Stimulated activated CD4-positive, alpha-beta T cell treated with anti-CD3 and anti-CD28 coated beads, Interleukin-4, amount 100 ng/mL, for 48 hours (primary cell): Measurements from ENCODE around the gene TMEM154.
A peak's percentile ranks its signal among the peaks of the same experiment; 100 is the strongest.

Source experiments
- DNase-seq, 2 donors: peaks; one replicate each; pipeline ENCODE4 v3.0.0-alpha.2; 2020; ENCODE audit warnings: low read depth in 2 of 2

The TMEM154 gene, protein sequence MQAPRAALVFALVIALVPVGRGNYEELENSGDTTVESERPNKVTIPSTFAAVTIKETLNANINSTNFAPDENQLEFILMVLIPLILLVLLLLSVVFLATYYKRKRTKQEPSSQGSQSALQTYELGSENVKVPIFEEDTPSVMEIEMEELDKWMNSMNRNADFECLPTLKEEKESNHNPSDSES

GRCh38 chr4:152679414-152680281 lies at the start of gene TMEM154:
Gene TMEM154 (minus strand): TSS chr4:152679997. CDS start chr4:152679933, 64 bp downstream.
- DNase-seq: peak; percentile 34 to 37

- no peak for DNase-seq
These were observed 49.7 kb upstream of the TMEM154 start for GRCh38 chr4:152729466-152729865.

DNA sequence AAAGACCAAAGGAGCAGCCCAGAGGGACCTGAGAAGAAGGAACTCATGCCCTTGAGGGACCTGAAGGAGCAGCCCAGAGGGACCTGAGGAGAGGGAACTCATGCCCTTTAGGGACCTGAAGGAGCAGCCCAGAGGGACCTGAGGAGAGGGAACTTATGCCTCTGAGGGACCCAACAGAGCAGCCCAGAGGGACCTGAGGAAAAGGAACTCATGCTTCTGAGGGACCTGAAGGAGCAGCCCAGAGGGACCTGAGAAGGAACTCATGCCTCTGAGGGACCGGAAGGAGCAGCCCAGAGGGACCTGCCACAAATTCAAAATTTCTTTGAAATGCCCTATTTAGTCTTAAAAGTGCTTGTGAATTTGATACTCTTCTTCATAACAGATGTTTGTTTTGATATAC lies 48.5 kb upstream of the TMEM154 start:
- DNase-seq: no peak

DNA sequence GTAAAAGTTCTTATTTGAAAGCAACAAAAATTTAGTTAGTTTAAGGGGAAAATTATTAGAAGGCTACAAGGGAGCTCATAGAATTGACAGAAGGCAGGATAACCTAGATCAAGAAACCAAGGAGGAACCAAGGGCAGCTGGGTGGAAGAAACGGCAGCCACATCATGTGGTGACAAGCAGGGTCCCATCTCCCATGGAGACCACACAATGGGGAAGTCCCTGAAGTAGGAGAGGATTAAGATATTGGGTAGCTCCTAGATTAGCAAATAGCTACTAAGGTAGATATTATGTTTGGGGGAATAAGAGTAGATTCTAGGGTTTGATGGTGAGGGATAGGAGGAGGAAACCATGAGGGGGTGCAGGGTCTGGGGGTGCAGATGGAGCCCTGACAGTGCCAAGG lies 48.0 kb upstream of the TMEM154 start:
- no peak for DNase-seq

GRCh38 chr4:152724494-152724893 lies 44.7 kb upstream of the TMEM154 start:
- DNase-seq: no peak

GRCh38 chr4:152723236-152723635 lies 43.4 kb upstream of the TMEM154 start:
- DNase-seq: no peak

DNA sequence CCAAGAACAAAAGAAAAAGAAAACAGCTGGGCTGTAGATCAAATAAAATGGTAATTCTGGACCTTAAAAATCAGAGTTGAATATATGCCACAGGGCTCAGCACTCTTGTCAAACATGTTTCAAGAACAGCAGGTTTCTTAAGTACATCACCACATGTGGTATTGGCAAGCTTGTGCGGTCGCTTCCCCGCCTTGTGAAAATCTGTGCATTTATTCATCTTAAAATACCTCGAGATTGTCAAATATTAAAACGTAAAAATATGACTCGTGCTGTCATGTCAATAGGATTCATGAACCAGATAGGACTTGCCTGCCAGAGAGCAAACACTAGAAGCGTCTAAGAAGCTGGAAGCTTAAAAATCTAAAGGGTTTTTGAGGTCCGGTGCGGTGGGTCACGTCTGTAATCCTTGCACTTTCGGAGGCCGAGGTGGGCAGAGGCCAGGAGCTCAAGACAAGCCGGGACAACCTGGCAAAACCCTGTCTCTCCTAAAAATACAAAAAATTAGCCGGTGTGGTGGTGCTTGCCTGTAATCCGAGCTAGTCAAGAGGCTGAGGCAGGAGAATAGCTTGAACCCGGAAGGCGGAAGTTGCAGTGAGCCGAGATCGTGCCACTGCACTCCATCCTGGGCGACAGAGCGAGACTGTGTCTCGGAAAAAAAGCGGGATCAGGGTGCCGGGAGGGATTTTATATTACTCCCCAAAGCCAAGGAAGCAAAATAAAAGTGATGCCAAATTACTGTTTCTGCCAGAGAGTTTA lies 40.2 kb upstream of the TMEM154 start:
- DNase-seq: no peak

DNA sequence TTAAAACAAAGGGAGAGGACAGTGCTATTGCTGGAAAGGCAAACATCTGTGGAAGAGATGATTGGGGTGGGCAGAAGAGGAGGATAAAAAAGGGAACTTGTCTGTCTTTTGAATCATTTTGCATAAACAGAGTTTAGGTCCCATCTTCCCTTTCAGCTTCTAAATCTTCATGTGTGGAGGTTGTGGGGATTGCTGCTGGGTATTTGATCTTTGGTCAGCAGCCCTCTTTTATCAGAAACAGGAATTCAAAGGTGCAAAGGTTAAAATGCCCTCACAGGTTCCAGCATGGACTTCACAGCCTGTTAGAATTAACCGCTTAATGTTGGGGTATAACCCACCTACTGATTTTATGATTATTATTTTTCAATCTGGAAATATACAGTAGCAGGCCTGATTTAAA lies 39.5 kb upstream of the TMEM154 start:
- DNase-seq: no peak

- no peak for DNase-seq
These were observed 35.3 kb upstream of the TMEM154 start for GRCh38 chr4:152715076-152715475.

DNA sequence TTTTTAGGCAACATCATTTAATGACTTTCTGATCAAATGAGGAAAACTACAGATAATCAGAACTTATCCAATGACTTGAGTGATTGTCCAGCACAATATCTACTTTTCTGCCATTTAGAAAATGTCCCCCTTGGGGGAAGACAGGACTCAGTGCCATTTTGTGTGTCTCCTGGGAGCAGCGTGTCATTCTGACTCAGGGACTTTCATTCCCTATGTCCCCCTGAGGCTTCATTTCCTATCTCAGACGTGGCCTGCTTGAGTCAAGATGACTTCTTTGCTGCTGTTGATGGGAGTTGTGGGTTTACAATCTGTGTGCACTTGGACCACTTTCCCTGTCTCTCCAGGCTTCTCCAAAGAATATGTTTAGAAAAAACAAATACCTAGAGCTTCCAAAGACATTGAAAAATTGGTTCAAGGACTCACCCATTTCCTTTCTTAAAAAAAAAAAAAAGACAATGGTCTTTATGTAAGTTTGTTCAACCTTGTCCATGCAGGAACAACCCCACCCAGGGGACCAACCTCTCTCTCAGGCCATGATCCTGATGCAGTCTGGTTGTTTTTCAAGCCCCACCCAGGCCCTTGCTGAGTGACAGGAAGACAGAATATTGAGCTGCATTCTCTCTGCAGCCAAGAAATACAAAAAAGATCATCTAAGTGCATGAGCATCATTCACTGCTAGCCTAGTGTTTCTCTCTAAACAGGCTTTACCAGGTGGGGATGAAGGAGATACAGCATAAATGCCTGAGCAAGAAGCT lies 34.3 kb upstream of the TMEM154 start:
- DNase-seq: no peak

- no peak for DNase-seq
These were observed 30.1 kb upstream of the TMEM154 start for GRCh38 chr4:152709675-152710438.

- DNase-seq: no peak
These were observed 29.0 kb upstream of the TMEM154 start for GRCh38 chr4:152708796-152709195.

DNA sequence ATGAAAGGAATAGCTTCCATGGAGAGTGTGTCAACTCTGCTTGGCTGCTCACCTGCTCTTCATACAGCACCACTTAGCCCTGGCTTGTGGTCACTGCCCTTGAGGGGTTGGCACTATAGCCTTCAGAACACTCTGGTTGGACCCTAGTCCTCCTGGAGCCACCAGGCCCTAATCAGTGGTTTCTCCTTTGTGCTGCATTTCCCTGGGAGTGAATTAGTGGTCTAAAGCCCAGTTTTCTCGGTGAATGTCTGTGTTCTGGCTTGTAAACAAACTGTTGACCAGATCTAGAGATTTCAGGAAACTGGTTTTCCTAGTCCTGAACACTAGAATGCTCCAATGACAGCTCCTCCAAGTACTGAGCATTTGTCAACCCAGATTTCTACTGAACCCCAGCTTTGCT lies 28.6 kb upstream of the TMEM154 start:
- no peak for DNase-seq

GRCh38 chr4:152707632-152708031 lies 27.8 kb upstream of the TMEM154 start:
- no peak for DNase-seq

GRCh38 chr4:152705903-152706302 lies 26.1 kb upstream of the TMEM154 start:
- DNase-seq: no peak

DNA sequence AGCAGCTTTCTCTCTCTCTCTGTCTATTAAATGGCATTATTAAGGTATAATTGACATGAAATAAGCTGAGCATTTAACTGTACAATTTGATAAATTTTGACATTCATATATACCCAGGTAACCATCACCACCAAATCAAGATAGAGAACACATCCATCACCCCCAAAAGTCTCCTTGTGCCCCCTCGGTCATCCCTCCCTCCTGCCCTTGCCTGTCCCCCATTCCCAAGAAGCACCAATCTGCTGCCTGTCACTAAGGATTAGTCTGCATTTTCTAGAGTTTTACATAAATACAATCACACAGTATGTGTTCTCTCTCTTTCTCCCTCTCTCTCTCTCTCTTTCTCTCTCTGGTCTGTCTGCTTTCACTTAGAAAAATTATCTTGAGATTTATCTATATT lies 25.0 kb upstream of the TMEM154 start:
- DNase-seq: no peak

- no peak for DNase-seq
These were observed 20.4 kb upstream of the TMEM154 start for GRCh38 chr4:152700151-152700550.

DNA sequence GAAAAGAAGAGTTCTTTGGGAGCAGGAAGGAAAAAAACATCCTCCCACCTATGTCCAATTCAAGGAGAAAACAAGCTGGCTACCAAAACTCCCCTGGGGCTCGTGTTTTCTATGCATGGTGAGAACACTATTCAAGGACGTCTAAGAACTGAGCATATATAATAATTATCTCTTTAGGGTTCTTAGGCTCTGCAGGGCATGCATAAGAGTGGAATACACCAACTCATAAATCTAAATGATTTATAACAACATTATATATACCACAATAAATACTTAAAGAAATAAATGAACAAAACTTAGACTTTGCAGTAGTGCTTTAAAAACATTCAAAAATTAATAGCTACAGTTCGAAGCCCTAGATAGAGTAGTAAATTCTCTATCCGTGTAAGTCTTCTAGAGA lies 19.5 kb upstream of the TMEM154 start:
- no peak for DNase-seq

- no peak for DNase-seq
These were observed 18.3 kb upstream of the TMEM154 start for GRCh38 chr4:152698089-152698499.

DNA sequence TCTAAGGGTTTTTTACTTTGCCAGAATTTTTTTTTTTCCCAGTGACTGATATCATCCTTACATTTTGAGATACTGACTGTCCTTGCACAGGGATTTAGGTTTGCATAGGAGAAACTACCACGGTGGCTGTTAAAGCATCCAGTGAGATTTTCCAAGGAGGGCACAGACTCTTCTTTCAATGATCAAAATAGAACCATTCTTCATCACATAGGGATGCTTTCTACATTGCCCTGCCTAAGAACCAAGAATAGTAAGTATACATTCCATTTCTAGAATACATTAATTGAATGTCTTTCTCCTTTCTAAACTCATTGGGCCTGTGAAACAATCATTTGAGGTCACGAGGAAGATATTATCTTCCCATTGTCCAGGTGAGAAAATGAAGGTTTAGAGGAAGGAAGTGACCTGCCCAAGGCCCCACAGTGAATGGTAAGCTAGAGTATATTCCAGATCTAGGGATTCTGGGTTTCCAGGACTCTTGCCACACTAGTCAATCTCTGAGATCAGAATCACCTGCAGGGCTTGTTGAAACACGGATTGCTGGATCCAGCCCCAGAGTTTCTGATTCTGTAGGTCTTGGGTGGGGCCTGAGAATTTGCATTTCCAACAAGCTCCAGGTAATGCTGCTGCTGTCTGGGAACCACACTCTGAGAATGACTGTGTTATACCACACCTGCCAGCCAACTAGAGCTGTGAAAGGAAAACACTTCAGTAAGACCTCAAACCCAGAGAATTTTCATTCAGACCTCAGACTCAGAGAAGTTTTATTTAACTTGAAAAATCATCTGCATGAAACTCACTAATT lies 17.7 kb upstream of the TMEM154 start:
- DNase-seq: no peak
